ENCODE results near the gene OR6J1.

OR6J1 gene

GRCh38 chr14:22668417-22668816, 24.3 kb upstream of the OR6J1 start:
- Histone ChIP-seq H3K9me3 (ENCODE audit: insufficient read depth, low read length, severe bottlenecking) (no peaks in the 10 kb centered on the region), H4K20me1 (ENCODE audit: insufficient read depth, low read length) (no peaks in the 10 kb centered on the region; the same call in 1 of the 2 replicates), H2AFZ (ENCODE audit: low read depth, low read length) (no peak overlapping the region), H3K27ac (ENCODE audit: low read length) (no peak overlapping the region), H3K4me3 (ENCODE audit: low read depth in 1 of 2, low read length in 2 of 2) (no peak overlapping the region), H3K79me2 (ENCODE audit: insufficient read depth, low read length) (no peaks in the 10 kb centered on the region), H3K4me2 (ENCODE audit: insufficient read depth, low read length) (no peak overlapping the region), H3K9ac (ENCODE audit: low read depth, low read length) (no peak overlapping the region), H3K36me3 (ENCODE audit: insufficient read depth, low read length) (no peaks in the 10 kb centered on the region), H3K4me1 (ENCODE audit: insufficient read depth, low read length) (no peaks in the 10 kb centered on the region), H3K27me3 (ENCODE audit: insufficient read depth, low read length, poor library complexity) (peaks cover 12% of the 10 kb centered on the region)
- DNase-seq (no peak), ATAC-seq (ENCODE audit: insufficient read depth, low read depth) (no peak)
- TF ChIP-seq EZH2 (IDR thresholded peaks at IDR 0.05; ENCODE audit: borderline replicate concordance, low read depth, low read length, severe bottlenecking) (no peak), CTCF (IDR thresholded peaks at IDR 0.05; ENCODE audit: borderline replicate concordance, extremely low read depth, low read length, poor library complexity, severe bottlenecking) (no peak)

- Histone ChIP-seq H3K9me3 (ENCODE audit: insufficient read depth, low read length, severe bottlenecking) (no peaks in the 10 kb centered on the region), H3K4me1 (ENCODE audit: insufficient read depth, low read length) (no peaks in the 10 kb centered on the region), H3K4me3 (ENCODE audit: low read depth in 1 of 2, low read length in 2 of 2) (no peak overlapping the region), H3K27me3 (ENCODE audit: insufficient read depth, low read length, poor library complexity) (peaks cover 14% of the 10 kb centered on the region), H3K79me2 (ENCODE audit: insufficient read depth, low read length) (no peaks in the 10 kb centered on the region), H3K4me2 (ENCODE audit: insufficient read depth, low read length) (no peak overlapping the region), H4K20me1 (ENCODE audit: insufficient read depth, low read length) (no peaks in the 10 kb centered on the region; the same call in 1 of the 2 replicates), H3K27ac (ENCODE audit: low read length) (no peak overlapping the region), H3K36me3 (ENCODE audit: insufficient read depth, low read length) (no peaks in the 10 kb centered on the region), H3K9ac (ENCODE audit: low read depth, low read length) (no peak overlapping the region), H2AFZ (ENCODE audit: low read depth, low read length) (no peak overlapping the region)
- DNase-seq (no peak), ATAC-seq (ENCODE audit: insufficient read depth, low read depth) (no peak)
- TF ChIP-seq CTCF (IDR thresholded peaks at IDR 0.05; ENCODE audit: borderline replicate concordance, extremely low read depth, low read length, poor library complexity, severe bottlenecking): no peak
- TF ChIP-seq EZH2 (IDR thresholded peaks at IDR 0.05; ENCODE audit: borderline replicate concordance, low read depth, low read length, severe bottlenecking): no peak
Measured at GRCh38 chr14:22667881-22668280, 23.7 kb upstream of the OR6J1 start.

GRCh38 chr14:22666203-22666893, 22.2 kb upstream of the OR6J1 start:
- DNase-seq: no peak
- no peaks in the 10 kb centered on the region for H3K9me3 ChIP-seq (ENCODE audit: insufficient read depth, low read length, severe bottlenecking)

More at GRCh38 chr14:22666203-22666893, 22.2 kb upstream of the OR6J1 start:
- Histone ChIP-seq H3K4me3 (ENCODE audit: low read depth in 1 of 2, low read length in 2 of 2) (no peak overlapping the region), H3K27ac (ENCODE audit: low read length) (no peak overlapping the region), H3K36me3 (ENCODE audit: insufficient read depth, low read length) (no peaks in the 10 kb centered on the region), H3K4me2 (ENCODE audit: insufficient read depth, low read length) (no peak overlapping the region), H3K27me3 (ENCODE audit: insufficient read depth, low read length, poor library complexity) (peaks cover 14% of the 10 kb centered on the region), H4K20me1 (ENCODE audit: insufficient read depth, low read length) (no peaks in the 10 kb centered on the region; the same call in 1 of the 2 replicates), H2AFZ (ENCODE audit: low read depth, low read length) (no peak overlapping the region), H3K9ac (ENCODE audit: low read depth, low read length) (no peak overlapping the region), H3K79me2 (ENCODE audit: insufficient read depth, low read length) (no peaks in the 10 kb centered on the region), H3K4me1 (ENCODE audit: insufficient read depth, low read length) (no peaks in the 10 kb centered on the region)
- ATAC-seq (ENCODE audit: insufficient read depth, low read depth): no peak
- TF ChIP-seq EZH2 (IDR thresholded peaks at IDR 0.05; ENCODE audit: borderline replicate concordance, low read depth, low read length, severe bottlenecking) (no peak), CTCF (IDR thresholded peaks at IDR 0.05; ENCODE audit: borderline replicate concordance, extremely low read depth, low read length, poor library complexity, severe bottlenecking) (no peak)

Measured in DND-41 (cell line).